ENCODE measurements around the gene PKIG. TPM values are rescaled to one million over a fixed set of nuclear protein-coding genes. Genes with fewer than 3 reads are reported as not detected.

Gene PKIG
- total RNA-seq, 2 experiments from 2014 or later: 4.6 to 4.7 TPM

GRCh38 chr20:44626278-44626677 lies 43.9 kb downstream of the PKIG start:
- Mint-ChIP-seq H3K4me3 (no peak overlapping the region), H3K27me3 (ENCODE audit: low read depth) (no peaks in the 10 kb centered on the region), H3K36me3 (ENCODE audit: low read depth) (peaks cover 40% of the 10 kb centered on the region), H3K4me1 (ENCODE audit: low read depth) (no peaks in the 10 kb centered on the region), H3K9me3 (peaks cover 5% of the 10 kb centered on the region), H3K27ac (no peak overlapping the region)
- no peak for DNase-seq
- CTCF ChIA-PET: no interaction called here
- intact Hi-C loops (cut with micrococcal nuclease): no loop called here

GRCh38 chr20:44627364-44628010 lies 45.1 kb downstream of the PKIG start:
- no peak overlapping the region for H3K4me3 Mint-ChIP-seq
- H3K4me1 Mint-ChIP-seq (ENCODE audit: low read depth): no peaks in the 10 kb centered on the region
- H3K9me3 Mint-ChIP-seq: peaks cover 5% of the 10 kb centered on the region
- no peak for DNase-seq
- no peaks in the 10 kb centered on the region for H3K27me3 Mint-ChIP-seq (ENCODE audit: low read depth)
- peak overlapping the region; percentile 39 for H3K27ac Mint-ChIP-seq
- peaks cover 29% of the 10 kb centered on the region for H3K36me3 Mint-ChIP-seq (ENCODE audit: low read depth)
- CTCF ChIA-PET: interaction anchor here (0.6 kb wide), 1 partner anchor 55 kb away, joined by 3 read pairs; no protein-coding TSS in a partner anchor
- intact Hi-C loops (cut with micrococcal nuclease): no loop called here

- CTCF ChIA-PET: no interaction called here
- Mint-ChIP-seq H3K36me3 (ENCODE audit: low read depth) (peaks cover 21% of the 10 kb centered on the region), H3K27ac (no peak overlapping the region), H3K9me3 (no peaks in the 10 kb centered on the region), H3K27me3 (ENCODE audit: low read depth) (no peaks in the 10 kb centered on the region), H3K4me3 (no peak overlapping the region), H3K4me1 (ENCODE audit: low read depth) (no peaks in the 10 kb centered on the region)
- intact Hi-C loops (cut with micrococcal nuclease): no loop called here
- DNase-seq: no peak
Observed at GRCh38 chr20:44629017-44629385, 46.6 kb downstream of the PKIG start.

- CTCF ChIA-PET: no interaction called here
- no peaks in the 10 kb centered on the region for H3K27me3 Mint-ChIP-seq (ENCODE audit: low read depth)
- H3K36me3 Mint-ChIP-seq (ENCODE audit: low read depth): peaks cover 21% of the 10 kb centered on the region
Observed at GRCh38 chr20:44629542-44629941, 47.2 kb downstream of the PKIG start.

GRCh38 chr20:44630297-44630696 lies 47.9 kb downstream of the PKIG start:
- intact Hi-C loops (cut with micrococcal nuclease): no loop called here
- H3K27me3 Mint-ChIP-seq (ENCODE audit: low read depth): no peaks in the 10 kb centered on the region
- no peaks in the 10 kb centered on the region for H3K9me3 Mint-ChIP-seq
- CTCF ChIA-PET: interaction anchor here (0.9 kb wide), 1 partner anchor 1057 kb away, joined by 3 read pairs; no protein-coding TSS in a partner anchor
- DNase-seq: no peak
- no peak overlapping the region for H3K4me3 Mint-ChIP-seq
- no peak overlapping the region for H3K27ac Mint-ChIP-seq
- peaks cover 14% of the 10 kb centered on the region for H3K36me3 Mint-ChIP-seq (ENCODE audit: low read depth)
- no peaks in the 10 kb centered on the region for H3K4me1 Mint-ChIP-seq (ENCODE audit: low read depth)

More at GRCh38 chr20:44629542-44629941, 47.2 kb downstream of the PKIG start:
- no peak overlapping the region for H3K27ac Mint-ChIP-seq
- no peak for DNase-seq
- intact Hi-C loops (cut with micrococcal nuclease): no loop called here
- no peak overlapping the region for H3K4me3 Mint-ChIP-seq
- H3K9me3 Mint-ChIP-seq: no peaks in the 10 kb centered on the region
- H3K4me1 Mint-ChIP-seq (ENCODE audit: low read depth): no peaks in the 10 kb centered on the region

- no peak for DNase-seq
- Mint-ChIP-seq H3K4me1 (ENCODE audit: low read depth) (no peaks in the 10 kb centered on the region), H3K9me3 (no peaks in the 10 kb centered on the region), H3K27me3 (ENCODE audit: low read depth) (no peaks in the 10 kb centered on the region), H3K36me3 (ENCODE audit: low read depth) (peaks cover 14% of the 10 kb centered on the region), H3K27ac (no peak overlapping the region), H3K4me3 (no peak overlapping the region)
- intact Hi-C loops (cut with micrococcal nuclease): no loop called here
- CTCF ChIA-PET: interaction anchor here (0.7 to 1.3 kb wide), 3 partner anchors 22 to 250 kb away, joined by 3 to 5 read pairs (median 3); no protein-coding TSS in a partner anchor
Observed at GRCh38 chr20:44632103-44632752, 49.8 kb downstream of the PKIG start.

- intact Hi-C loops (cut with micrococcal nuclease): no loop called here
- CTCF ChIA-PET: no interaction called here
- H3K9me3 Mint-ChIP-seq: no peaks in the 10 kb centered on the region
Observed at GRCh38 chr20:44633187-44633810, 50.9 kb downstream of the PKIG start.

GRCh38 chr20:44633872-44634600 lies 51.7 kb downstream of the PKIG start:
- no peak for DNase-seq
- Mint-ChIP-seq H3K9me3 (no peaks in the 10 kb centered on the region), H3K27me3 (ENCODE audit: low read depth) (no peaks in the 10 kb centered on the region), H3K4me1 (ENCODE audit: low read depth) (no peaks in the 10 kb centered on the region), H3K27ac (no peak overlapping the region), H3K36me3 (ENCODE audit: low read depth) (peaks cover 11% of the 10 kb centered on the region), H3K4me3 (no peak overlapping the region)
- CTCF ChIA-PET: no interaction called here
- intact Hi-C loops (cut with micrococcal nuclease): no loop called here

More at GRCh38 chr20:44633187-44633810, 50.9 kb downstream of the PKIG start:
- H3K36me3 Mint-ChIP-seq (ENCODE audit: low read depth): peaks cover 9% of the 10 kb centered on the region
- H3K4me3 Mint-ChIP-seq: no peak overlapping the region
- H3K27me3 Mint-ChIP-seq (ENCODE audit: low read depth): no peaks in the 10 kb centered on the region
- no peak overlapping the region for H3K27ac Mint-ChIP-seq
- no peak for DNase-seq
- no peaks in the 10 kb centered on the region for H3K4me1 Mint-ChIP-seq (ENCODE audit: low read depth)

GRCh38 chr20:44635877-44636276 lies 53.5 kb downstream of the PKIG start:
- Mint-ChIP-seq H3K9me3 (no peaks in the 10 kb centered on the region), H3K4me3 (no peak overlapping the region), H3K27me3 (ENCODE audit: low read depth) (no peaks in the 10 kb centered on the region), H3K4me1 (ENCODE audit: low read depth) (no peaks in the 10 kb centered on the region), H3K27ac (no peak overlapping the region), H3K36me3 (ENCODE audit: low read depth) (peaks cover 11% of the 10 kb centered on the region)
- intact Hi-C loops (cut with micrococcal nuclease): no loop called here
- CTCF ChIA-PET: interaction anchor here (0.7 to 1.9 kb wide), 4 partner anchors 13 to 62 kb away, joined by 3 to 4 read pairs (median 3); no protein-coding TSS in a partner anchor
- DNase-seq: no peak

- Mint-ChIP-seq H3K27ac (no peak overlapping the region), H3K4me1 (ENCODE audit: low read depth) (peaks cover 7% of the 10 kb centered on the region), H3K9me3 (no peaks in the 10 kb centered on the region), H3K27me3 (ENCODE audit: low read depth) (no peaks in the 10 kb centered on the region), H3K4me3 (no peak overlapping the region), H3K36me3 (ENCODE audit: low read depth) (peaks cover 9% of the 10 kb centered on the region)
- no peak for DNase-seq
- CTCF ChIA-PET: interaction anchor here (1.0 kb wide), 1 partner anchor 26 kb away, joined by 3 read pairs; no protein-coding TSS in a partner anchor
- intact Hi-C loops (cut with micrococcal nuclease): no loop called here
Observed at GRCh38 chr20:44637042-44637441, 54.7 kb downstream of the PKIG start.

GRCh38 chr20:44637522-44638372 lies 55.4 kb downstream of the PKIG start:
- Mint-ChIP-seq H3K27ac (no peak overlapping the region), H3K4me1 (ENCODE audit: low read depth) (peaks cover 14% of the 10 kb centered on the region), H3K36me3 (ENCODE audit: low read depth) (peaks cover 8% of the 10 kb centered on the region), H3K9me3 (no peaks in the 10 kb centered on the region), H3K4me3 (no peak overlapping the region), H3K27me3 (ENCODE audit: low read depth) (no peaks in the 10 kb centered on the region)
- intact Hi-C loops (cut with micrococcal nuclease): no loop called here
- DNase-seq: no peak
- CTCF ChIA-PET: interaction anchor here (0.9 kb wide), 1 partner anchor 46 kb away, joined by 3 read pairs; no protein-coding TSS in a partner anchor
